HG02981 (cell line): ENCODE measurements around the gene MED29.

Experiments used
- ATAC-seq: cut with Tn5 transposase; IDR thresholded peaks from one replicate; pipeline ENCODE4 v1.9.1; 2021; ENCODE audit warnings: mild to moderate bottlenecking, moderate library complexity; ENCODE audit not compliant: unreplicated experiment

The MED29 gene

GRCh38 chr19:39397360-39398296 is 6.5 kb downstream of the MED29 start:
- peak; percentile 39 for ATAC-seq

- ATAC-seq = no peak
Measured at GRCh38 chr19:39398297-39398864, 7.2 kb downstream of the MED29 start.

DNA sequence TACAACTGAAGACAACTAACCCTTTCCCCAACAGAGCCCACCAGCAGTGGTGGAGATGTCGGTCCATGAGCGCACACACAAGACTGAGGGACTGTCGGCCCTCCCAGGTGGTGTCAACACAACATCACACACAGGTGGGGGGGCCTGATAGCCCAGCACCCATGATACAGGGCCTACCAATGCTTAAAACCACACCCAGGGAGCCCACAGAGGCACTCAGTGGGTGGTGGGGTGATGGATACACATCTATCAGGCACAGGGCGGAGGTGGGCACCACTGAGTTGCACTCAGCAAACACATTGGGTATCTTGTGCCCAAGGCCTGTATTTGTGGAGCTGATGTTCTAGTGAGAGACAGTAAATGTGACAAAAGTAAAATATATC is 8.5 kb downstream of the MED29 start:
- no peak for ATAC-seq

- no peak for ATAC-seq
Measured at GRCh38 chr19:39400061-39400460, 8.9 kb downstream of the MED29 start.

DNA sequence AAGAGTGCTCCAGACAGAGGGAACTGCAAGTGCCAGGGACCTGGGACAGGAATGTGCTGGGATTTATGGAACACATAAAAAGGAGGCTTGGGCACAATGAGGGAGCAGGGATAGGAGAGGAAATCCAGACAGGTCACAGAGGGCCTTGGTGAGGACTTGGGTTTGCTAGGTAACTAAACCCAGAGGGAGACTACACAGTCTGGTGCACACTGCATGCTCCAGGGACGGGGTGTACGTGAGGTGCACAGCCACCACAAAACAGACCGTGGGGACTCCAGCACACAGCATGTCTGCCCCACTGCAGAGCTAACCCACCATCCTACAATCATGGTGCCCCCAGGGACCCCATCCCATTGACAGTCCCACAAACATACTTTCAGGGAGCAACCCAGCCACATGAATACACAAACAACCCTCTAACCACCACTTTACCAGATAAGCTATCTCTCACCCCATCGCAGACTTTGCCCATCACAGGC is 9.9 kb downstream of the MED29 start:
- no peak for ATAC-seq

DNA sequence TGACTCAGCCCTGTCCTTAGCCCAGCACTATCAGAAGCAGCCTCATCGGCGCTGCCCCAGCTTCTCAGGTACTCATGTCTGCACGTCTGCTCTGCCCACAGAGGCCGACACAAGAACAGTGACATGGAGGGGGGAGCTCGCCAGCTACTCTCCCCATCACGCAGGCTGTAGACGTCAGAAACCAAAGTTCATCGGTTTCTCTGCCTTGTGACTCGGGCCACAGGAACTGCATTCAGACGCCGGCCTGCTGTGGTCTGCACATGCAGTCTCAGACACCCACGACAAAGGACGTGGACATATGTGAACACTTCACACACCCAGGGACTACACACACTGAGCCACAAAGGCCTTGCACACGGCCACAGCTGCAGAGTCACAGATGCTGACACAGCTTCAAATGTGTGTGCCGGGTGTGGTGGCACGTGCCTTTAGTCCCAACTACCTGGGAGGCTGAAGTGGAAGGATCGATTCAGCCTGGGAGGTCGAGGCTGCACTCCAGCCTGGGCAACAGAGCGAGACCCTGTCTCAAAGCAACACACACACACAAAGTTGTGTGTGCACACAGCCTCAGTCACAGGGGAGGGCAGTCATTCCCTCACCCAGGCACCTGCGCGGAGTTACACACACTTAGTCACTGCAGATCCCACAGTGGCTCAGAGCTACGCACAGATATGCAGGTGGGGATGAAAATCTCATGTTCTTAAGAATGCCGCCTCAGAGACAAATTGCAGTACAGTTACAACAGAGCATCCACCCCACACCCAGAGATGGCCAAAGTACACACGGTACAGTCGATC is 10.6 kb downstream of the MED29 start:
- no peak for ATAC-seq

GRCh38 chr19:39402346-39403300 is 11.4 kb downstream of the MED29 start:
- ATAC-seq = no peak

GRCh38 chr19:39403331-39404312 is 12.4 kb downstream of the MED29 start:
- peak; percentile 25 for ATAC-seq

- no peak for ATAC-seq
Measured at GRCh38 chr19:39405261-39405957, 14.2 kb downstream of the MED29 start.

- ATAC-seq = no peak
Measured at GRCh38 chr19:39405958-39406655, 14.9 kb downstream of the MED29 start.

DNA sequence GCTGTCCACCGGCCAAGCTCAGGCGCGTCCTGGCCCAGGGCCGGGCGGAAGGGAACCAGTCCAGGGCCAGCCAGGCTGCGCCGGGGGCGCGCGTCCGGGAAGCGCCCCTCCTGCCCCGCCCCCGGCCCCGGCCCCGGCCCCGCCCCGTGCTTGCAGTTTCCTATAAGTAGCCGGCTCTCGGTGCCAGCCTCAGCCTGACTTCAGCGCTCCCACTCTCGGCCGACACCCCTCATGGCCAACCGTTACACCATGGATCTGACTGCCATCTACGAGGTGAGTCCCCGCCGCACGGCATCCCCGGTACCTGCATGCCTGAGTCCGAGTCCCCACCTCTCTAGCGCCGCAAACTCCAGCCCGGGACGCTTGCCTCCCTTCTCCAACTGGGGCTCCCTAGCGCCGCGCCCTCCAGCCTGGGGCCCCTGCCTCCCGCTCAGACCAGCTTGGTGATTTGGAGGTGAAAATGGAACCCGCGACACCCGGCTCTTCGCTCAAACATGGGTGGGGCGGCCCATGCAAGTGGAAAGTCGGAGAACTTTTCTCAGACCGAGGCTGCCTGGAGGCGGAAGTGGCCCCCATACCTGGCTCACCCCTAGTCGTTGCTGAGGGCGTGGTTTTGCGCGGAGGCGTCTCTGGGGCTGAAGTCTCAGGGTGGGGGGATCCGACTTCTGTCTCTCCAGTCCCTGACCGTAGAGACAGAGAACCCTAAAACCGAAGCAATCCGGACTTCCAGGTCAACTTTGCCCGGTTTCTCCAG is 15.7 kb downstream of the MED29 start, which contains the start of gene ZFP36:
ZFP36 (plus strand) TSS at position 192 of the 754 bp plus-strand sequence; CDS start at position 250, 58 bp downstream.
- peak; percentile 16 for ATAC-seq

DNA sequence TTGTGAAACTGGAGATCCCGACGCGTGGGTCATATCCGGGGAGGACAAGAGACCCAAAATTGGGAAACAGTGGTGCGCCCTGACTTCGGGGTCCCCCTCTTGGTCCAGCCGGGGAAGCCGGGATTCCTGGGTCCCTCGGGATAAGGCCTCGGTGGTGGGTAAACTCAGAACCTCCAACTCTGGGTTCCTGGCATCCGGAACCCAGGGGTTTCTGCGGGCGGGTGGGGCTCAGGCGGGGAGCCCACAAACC is 16.2 kb downstream of the MED29 start:
- no peak for ATAC-seq

DNA sequence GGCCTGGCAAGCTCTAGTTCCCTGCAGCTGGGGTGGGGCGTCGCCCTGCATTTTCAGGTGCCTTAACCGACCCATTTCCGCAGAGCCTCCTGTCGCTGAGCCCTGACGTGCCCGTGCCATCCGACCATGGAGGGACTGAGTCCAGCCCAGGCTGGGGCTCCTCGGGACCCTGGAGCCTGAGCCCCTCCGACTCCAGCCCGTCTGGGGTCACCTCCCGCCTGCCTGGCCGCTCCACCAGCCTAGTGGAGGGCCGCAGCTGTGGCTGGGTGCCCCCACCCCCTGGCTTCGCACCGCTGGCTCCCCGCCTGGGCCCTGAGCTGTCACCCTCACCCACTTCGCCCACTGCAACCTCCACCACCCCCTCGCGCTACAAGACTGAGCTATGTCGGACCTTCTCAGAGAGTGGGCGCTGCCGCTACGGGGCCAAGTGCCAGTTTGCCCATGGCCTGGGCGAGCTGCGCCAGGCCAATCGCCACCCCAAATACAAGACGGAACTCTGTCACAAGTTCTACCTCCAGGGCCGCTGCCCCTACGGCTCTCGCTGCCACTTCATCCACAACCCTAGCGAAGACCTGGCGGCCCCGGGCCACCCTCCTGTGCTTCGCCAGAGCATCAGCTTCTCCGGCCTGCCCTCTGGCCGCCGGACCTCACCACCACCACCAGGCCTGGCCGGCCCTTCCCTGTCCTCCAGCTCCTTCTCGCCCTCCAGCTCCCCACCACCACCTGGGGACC is 16.6 kb downstream of the MED29 start:
- ATAC-seq = no peak

DNA sequence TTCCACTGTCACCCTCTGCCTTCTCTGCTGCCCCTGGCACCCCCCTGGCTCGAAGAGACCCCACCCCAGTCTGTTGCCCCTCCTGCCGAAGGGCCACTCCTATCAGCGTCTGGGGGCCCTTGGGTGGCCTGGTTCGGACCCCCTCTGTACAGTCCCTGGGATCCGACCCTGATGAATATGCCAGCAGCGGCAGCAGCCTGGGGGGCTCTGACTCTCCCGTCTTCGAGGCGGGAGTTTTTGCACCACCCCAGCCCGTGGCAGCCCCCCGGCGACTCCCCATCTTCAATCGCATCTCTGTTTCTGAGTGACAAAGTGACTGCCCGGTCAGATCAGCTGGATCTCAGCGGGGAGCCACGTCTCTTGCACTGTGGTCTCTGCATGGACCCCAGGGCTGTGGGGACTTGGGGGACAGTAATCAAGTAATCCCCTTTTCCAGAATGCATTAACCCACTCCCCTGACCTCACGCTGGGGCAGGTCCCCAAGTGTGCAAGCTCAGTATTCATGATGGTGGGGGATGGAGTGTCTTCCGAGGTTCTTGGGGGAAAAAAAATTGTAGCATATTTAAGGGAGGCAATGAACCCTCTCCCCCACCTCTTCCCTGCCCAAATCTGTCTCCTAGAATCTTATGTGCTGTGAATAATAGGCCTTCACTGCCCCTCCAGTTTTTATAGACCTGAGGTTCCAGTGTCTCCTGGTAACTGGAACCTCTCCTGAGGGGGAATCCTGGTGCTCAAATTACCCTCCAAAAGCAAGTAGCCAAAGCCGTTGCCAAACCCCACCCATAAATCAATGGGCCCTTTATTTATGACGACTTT is 17.4 kb downstream of the MED29 start:
- no peak for ATAC-seq

GRCh38 chr19:39409208-39410016 is 18.2 kb downstream of the MED29 start:
- no peak for ATAC-seq
